Skeletal muscle satellite cell (primary cell): ENCODE data around the gene WDR48.
"Not testable (repeated sequence)": the region's sequence is repeated elsewhere in the genome, so short reads cannot be mapped to it uniquely, and the experiment has no call there.

Experiments
- H3K27me3 ChIP-seq: 2 replicates; pipeline ENCODE4 v1.7.0; 2013; ENCODE audit warnings: low read length; ENCODE audit not compliant: control insufficient read depth, insufficient read depth
- H3K36me3 ChIP-seq: 2 replicates; pipeline ENCODE4 v1.7.0; 2013; ENCODE audit warnings: mild to moderate bottlenecking, control low read depth, low read length; ENCODE audit not compliant: insufficient read depth
- H3K4me1 ChIP-seq: 2 replicates; pipeline ENCODE4 v1.7.0; 2013; ENCODE audit warnings: low read length; ENCODE audit not compliant: control insufficient read depth, insufficient read depth
- H3K4me2 ChIP-seq: 2 replicates; pipeline ENCODE4 v1.7.0; 2013; ENCODE audit warnings: mild to moderate bottlenecking, low read length
- H3K4me3 ChIP-seq: 2 replicates; pipeline ENCODE4 v1.7.0; 2013; ENCODE audit warnings: low read length
- H3K9ac ChIP-seq: 2 replicates; pipeline ENCODE4 v1.7.0; 2013; ENCODE audit warnings: mild to moderate bottlenecking, low read depth, low read length, moderate library complexity
- H3K9me3 ChIP-seq: replicated peaks from 2 replicates; pipeline ENCODE4 v1.7.0; 2013; ENCODE audit warnings: mild to moderate bottlenecking, control low read depth, low read length

WDR48 gene

DNA sequence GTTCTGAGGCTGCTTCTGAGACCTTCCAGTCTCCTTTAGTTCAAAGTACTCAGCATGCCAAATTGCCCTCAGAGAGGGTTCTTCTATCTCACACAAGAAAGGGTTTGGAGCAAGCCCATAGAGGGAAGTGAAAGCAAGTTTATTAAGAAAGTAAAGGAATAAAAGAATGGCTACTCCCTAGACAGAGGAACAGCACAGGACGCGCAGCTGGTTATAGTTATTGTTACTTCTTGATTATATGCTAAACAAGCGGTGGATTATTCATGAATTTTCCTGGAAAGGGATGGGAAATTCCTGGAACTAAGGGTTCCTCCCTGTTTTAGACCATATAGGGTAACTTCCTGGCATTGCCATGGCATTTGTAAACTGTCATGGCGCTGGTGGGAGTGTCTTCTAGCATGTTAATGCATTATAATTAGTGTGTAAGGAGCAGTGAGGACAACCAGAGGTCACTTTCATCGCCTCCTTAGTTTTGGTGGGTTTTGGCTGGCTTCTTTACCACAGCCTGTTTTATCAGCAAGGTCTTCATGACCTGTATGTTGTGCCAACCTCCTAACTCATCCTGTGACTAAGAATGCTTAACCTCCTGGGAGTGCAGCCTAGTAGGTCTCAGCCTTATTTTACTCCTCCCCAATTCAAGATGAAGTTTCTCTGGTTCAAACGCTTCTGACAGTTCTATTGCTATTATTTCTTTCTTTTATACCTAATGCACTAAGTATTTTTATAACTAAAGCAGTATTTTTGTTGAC is 26.4 kb upstream of the WDR48 start:
- H3K9me3 ChIP-seq, result no peaks in the 10 kb centered on the region
- peaks cover 44% of the 10 kb centered on the region for H3K27me3 ChIP-seq
- H3K4me2 ChIP-seq, result no peak overlapping the region
- no peak overlapping the region for H3K9ac ChIP-seq
- H3K4me1 ChIP-seq, result no peaks in the 10 kb centered on the region
- H3K36me3 ChIP-seq, result no peaks in the 10 kb centered on the region
- no peak overlapping the region for H3K4me3 ChIP-seq

DNA sequence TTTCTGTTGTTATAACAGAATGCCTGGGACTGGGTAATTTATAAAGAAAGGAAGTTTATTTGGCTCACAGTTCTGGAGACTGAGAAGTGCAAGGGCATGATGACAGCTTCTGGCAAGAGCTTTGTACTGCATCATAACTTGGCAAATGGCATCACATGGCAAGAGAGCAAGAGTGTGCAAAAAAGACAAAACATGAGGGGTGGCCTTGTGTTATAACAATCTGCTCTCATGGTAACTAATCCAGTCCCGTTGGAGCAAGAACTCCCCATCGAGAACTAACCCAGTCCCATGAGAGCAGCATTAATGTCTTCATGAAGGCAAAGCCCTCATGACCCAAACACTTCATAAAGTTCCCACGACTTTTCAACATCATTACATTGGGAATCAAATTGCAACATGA is 23.3 kb upstream of the WDR48 start:
- Histone ChIP-seq H3K9ac (no peak overlapping the region), H3K4me2 (no peak overlapping the region), H3K36me3 (no peaks in the 10 kb centered on the region), H3K4me3 (no peak overlapping the region), H3K27me3 (peaks cover 49% of the 10 kb centered on the region), H3K4me1 (no peaks in the 10 kb centered on the region), H3K9me3 (no peaks in the 10 kb centered on the region)

DNA sequence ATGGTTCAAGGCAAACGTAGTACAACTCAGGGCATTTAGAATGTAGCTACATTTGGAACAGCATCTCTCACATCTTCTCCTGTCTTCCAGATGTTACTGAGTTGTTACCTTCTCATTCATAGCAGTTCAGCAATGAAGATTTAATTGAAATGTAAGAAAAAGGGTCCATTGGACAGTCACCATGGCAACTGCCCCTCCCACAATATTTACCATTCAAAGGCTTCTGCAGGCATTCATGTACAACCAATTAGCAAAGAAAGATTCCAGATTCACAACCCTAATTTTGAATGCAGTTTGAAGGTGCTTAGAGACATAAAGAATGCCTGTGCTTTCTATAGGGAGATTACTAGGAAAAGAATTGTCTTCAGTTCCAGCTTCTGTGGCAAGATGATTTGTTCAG is 22.3 kb upstream of the WDR48 start:
- no peak overlapping the region for H3K9ac ChIP-seq
- no peaks in the 10 kb centered on the region for H3K4me1 ChIP-seq
- H3K4me2 ChIP-seq, result no peak overlapping the region
- no peaks in the 10 kb centered on the region for H3K9me3 ChIP-seq
- H3K4me3 ChIP-seq, result no peak overlapping the region
- peaks cover 43% of the 10 kb centered on the region for H3K27me3 ChIP-seq
- no peaks in the 10 kb centered on the region for H3K36me3 ChIP-seq

DNA sequence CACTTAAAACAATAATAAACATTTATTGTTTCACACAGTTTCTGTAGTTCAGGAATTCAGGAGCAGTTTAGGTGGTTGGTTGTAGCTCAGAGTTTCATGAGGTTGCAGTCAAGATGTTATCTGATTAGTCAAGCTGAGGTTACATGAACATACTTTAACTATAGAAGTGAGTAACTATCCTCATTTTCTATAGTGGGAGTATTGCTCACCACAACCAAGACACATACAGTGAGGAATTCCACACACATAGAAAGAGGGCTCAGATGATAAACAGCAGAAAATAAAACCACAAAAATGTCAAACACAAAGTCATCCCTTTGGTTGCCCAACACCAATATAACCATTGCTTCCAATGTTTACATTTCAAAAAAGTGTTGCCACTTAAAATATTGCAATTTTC is 13.7 kb upstream of the WDR48 start:
- H3K27me3 ChIP-seq, result no peaks in the 10 kb centered on the region
- H3K9ac ChIP-seq, result no peak overlapping the region
- peaks cover 4% of the 10 kb centered on the region for H3K9me3 ChIP-seq
- H3K4me1 ChIP-seq, result no peaks in the 10 kb centered on the region
- no peak overlapping the region for H3K4me2 ChIP-seq
- H3K36me3 ChIP-seq, result no peaks in the 10 kb centered on the region
- H3K4me3 ChIP-seq, result no peak overlapping the region

DNA sequence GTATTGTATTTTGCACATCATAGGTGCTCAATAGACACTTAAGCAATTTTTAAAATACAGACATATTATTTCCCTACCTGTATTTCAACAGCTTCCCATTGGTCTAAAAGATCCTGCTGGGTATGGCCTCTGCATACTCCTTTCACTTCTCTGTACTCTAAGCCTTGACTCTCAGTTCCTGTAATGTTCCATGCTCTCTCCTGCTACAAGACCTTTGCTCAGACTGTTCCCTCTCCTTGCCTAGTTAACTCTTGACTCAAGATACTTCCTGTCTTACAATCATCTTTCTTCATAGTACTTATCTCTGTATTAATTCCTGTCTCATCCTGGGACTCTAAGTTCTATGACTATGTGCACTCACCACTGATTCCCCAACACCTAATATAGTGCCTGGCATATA is 1.8 kb upstream of the WDR48 start:
- no peak overlapping the region for H3K4me3 ChIP-seq
- peaks cover 8% of the 10 kb centered on the region for H3K4me1 ChIP-seq
- no peak overlapping the region for H3K4me2 ChIP-seq
- no peak overlapping the region for H3K9ac ChIP-seq
- H3K36me3 ChIP-seq, result no peaks in the 10 kb centered on the region
- H3K9me3 ChIP-seq, result no peaks in the 10 kb centered on the region
- H3K27me3 ChIP-seq, result peaks cover 19% of the 10 kb centered on the region

DNA sequence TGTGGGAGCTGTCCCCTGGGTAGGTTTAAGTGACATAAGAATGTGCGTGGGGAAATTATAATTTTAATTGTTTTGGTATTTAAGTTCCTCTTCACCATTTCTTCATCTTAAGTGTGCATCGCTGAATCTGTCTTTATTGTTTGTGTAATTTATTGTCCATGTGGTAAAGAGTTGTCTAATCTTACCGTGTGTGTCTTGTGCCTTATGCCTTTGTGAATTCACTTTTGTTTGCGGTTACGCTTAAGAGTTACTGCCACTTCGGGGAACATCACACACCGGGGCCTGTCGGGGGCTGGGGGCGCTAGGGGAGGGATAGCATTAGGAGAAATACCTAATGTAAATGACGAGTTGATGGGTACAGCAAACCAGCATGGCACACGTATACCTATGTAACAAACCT is 767 bp downstream of the WDR48 start:
- Histone ChIP-seq H3K36me3 (no peaks in the 10 kb centered on the region), H3K9me3 (no peaks in the 10 kb centered on the region), H3K9ac (peak overlapping the region; percentile 89), H3K4me2 (peak overlapping the region; percentile 82), H3K4me3 (peak overlapping the region; percentile 79), H3K27me3 (peaks cover 12% of the 10 kb centered on the region), H3K4me1 (peaks cover 17% of the 10 kb centered on the region)

DNA sequence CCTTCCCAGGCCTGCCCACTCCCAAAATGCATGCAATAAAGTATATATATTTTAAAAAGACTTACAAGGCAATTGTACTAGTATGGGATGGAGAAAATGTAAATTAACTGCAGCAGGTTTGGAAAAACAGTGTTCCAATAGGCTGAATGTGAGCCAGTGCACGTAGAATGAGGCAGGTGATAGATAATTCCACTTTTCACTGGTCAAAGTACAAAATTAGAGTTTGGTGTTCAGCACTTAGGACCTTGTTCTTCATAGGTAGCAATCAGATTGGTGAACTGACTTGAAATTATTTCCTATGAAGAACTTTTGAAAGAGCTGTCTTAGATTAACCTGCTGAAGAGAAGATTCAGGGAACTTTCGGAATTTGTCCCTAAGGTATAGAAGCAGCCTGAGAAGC is 1.9 kb downstream of the WDR48 start:
- Histone ChIP-seq H3K4me1 (peaks cover 17% of the 10 kb centered on the region), H3K9ac (no peak overlapping the region), H3K4me2 (peak overlapping the region; percentile 82), H3K4me3 (no peak overlapping the region), H3K36me3 (no peaks in the 10 kb centered on the region), H3K27me3 (peaks cover 8% of the 10 kb centered on the region), H3K9me3 (no peaks in the 10 kb centered on the region)

DNA sequence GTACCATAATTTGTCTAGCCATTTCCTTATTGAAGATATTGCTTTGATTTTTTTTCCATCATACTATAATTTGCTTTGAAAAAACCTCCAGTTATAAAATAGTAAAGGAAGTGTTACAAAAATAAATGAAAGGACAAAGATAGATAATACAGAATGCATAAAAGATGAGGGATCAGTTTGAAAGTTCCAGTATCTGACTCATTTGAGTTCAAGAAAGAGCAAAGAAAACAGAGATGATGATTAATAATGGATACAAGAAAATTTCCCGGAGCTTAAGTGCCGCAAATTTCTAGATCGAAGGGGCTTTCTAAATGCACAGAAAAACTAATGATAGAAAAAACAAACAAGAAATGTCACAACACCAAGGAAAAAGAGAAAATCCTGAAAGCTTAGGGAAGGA is 4.3 kb downstream of the WDR48 start:
- peak overlapping the region; percentile 50 for H3K4me2 ChIP-seq
- no peaks in the 10 kb centered on the region for H3K27me3 ChIP-seq
- no peaks in the 10 kb centered on the region for H3K36me3 ChIP-seq
- no peak overlapping the region for H3K4me3 ChIP-seq
- H3K9ac ChIP-seq, result no peak overlapping the region
- H3K4me1 ChIP-seq, result peaks cover 16% of the 10 kb centered on the region
- no peaks in the 10 kb centered on the region for H3K9me3 ChIP-seq

DNA sequence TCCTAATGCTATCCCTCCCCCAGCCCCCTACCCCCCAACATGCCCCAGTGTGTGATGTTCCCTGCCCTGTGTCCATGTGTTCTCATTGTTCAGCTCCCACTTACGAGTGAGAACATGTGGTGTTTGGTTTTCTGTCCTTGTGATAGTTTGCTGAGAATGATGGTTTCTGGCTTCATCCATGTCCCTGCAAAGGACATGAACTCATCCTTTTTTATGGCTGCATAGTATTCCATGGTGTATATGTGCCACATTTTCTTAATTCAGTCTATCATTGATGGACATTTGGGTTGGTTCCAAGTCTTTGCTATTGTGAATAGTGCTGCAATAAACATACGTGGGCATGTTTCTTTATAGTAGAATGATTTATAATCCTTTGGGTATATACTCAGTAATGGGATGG is 9.4 kb downstream of the WDR48 start:
- H3K9me3 ChIP-seq, H3K27me3 ChIP-seq, H3K36me3 ChIP-seq, H3K4me3 ChIP-seq, H3K9ac ChIP-seq, H3K4me2 ChIP-seq, H3K4me1 ChIP-seq: not testable (repeated sequence)

DNA sequence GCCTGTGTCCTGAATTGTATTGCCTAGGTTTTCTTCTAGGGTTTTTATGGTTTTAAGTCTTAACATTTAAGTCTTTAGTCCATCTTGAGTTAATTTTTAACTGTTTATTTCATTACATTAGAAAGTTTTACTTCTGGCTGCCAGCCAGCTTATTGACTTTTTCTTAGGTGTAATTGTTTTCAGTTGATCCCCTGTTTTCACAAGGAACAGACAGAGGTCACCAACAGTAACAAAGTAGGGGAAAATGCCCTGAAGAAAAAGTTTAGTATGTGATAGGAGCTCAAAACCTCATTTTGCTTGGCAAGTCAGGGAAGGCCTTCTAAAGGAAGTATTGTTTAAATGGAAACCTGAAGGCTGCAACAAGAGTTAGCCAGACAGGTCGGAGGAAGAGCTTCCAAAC is 10.4 kb downstream of the WDR48 start:
- Histone ChIP-seq H3K4me1 (peaks cover 6% of the 10 kb centered on the region), H3K4me3 (no peak overlapping the region), H3K36me3 (no peaks in the 10 kb centered on the region), H3K9me3 (no peaks in the 10 kb centered on the region), H3K27me3 (no peaks in the 10 kb centered on the region), H3K4me2 (no peak overlapping the region), H3K9ac (no peak overlapping the region)

DNA sequence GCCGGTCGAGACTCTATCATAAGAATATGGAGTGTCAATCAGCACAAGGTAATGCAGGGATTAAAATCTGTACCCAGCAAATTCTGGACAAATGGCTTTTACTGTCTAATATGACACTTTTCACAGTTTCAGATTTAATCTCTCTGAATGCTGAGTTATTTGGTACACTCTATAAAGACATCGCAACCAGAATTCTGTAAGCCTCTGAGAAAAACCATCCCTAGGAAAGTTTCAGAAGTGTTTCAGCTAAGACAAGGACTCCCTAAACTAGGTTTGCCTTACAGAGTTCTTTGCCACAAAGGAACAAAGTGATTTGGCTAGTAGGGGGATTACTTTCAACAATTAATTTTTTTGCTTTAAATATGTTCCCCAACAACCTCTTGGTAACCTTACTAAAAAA is 11.3 kb downstream of the WDR48 start:
- H3K4me2 ChIP-seq, result no peak overlapping the region
- no peaks in the 10 kb centered on the region for H3K36me3 ChIP-seq
- H3K4me3 ChIP-seq, result no peak overlapping the region

DNA sequence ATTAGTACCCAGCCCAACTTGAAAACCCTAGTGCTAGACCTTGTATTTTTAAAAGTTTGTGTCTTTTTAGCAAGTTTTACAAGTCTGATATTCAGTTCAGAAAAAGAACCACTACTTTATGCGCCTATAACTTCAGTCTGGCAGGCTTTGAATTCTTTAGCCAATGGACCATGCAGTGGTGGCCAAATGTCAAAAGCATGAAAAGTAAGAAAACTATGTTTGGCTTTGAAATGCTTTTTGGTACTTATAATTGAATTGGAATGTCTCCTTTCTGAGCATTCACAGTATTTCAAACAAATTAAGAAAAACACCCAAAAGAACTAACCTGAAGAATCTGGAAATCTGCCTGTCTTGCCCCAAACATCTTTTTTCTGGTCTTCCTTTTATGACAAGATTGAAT is 12.8 kb downstream of the WDR48 start:
- Histone ChIP-seq H3K4me2 (peak overlapping the region; percentile 28), H3K9ac (no peak overlapping the region), H3K36me3 (peaks cover 3% of the 10 kb centered on the region), H3K4me1 (peaks cover 6% of the 10 kb centered on the region), H3K4me3 (no peak overlapping the region), H3K27me3 (no peaks in the 10 kb centered on the region), H3K9me3 (no peaks in the 10 kb centered on the region)

More for the DNA sequence above, 11.3 kb downstream of the WDR48 start:
- Histone ChIP-seq H3K9me3 (no peaks in the 10 kb centered on the region), H3K9ac (no peak overlapping the region), H3K4me1 (peaks cover 6% of the 10 kb centered on the region), H3K27me3 (no peaks in the 10 kb centered on the region)
